Stimulated activated effector memory CD8-positive, alpha-beta T cell treated with anti-CD3 and anti-CD28 coated beads, Interleukin-12 subunit alpha, Interleukin-12 subunit beta, amount 100 ng/mL, for 72 hours (primary cell): Measurements from ENCODE around the gene PTPRF.
A peak's percentile ranks its signal among the peaks of the same experiment; 100 is the strongest.

Experiments
- ATAC-seq: fragments of 150-1000 bp; cut with Tn5 transposase; 2 replicates; pipeline ENCODE4 v1.10.0; 2021
- DNase-seq, 2 donors: peaks; one replicate each; pipeline ENCODE4 v3.0.0; 2021 to 2022; ENCODE audit warnings: low spot score in 2 of 2
- H3K27ac Mint-ChIP-seq: one replicate; pipeline ENCODE4 v1.8.0; 2022; ENCODE audit warnings: mild to moderate bottlenecking, mixed read lengths
- H3K36me3 Mint-ChIP-seq: one replicate; pipeline ENCODE4 v1.8.0; 2022; ENCODE audit warnings: mild to moderate bottlenecking, mixed read lengths
- H3K4me1 Mint-ChIP-seq: one replicate; pipeline ENCODE4 v1.8.0; 2022; ENCODE audit warnings: mixed read lengths
- H3K4me3 Mint-ChIP-seq: one replicate; pipeline ENCODE4 v1.8.0; 2022; ENCODE audit warnings: mild to moderate bottlenecking, mixed read lengths
- H3K9me3 Mint-ChIP-seq: one replicate; pipeline ENCODE4 v1.8.0; 2022; ENCODE audit warnings: mixed read lengths

PTPRF gene

DNA sequence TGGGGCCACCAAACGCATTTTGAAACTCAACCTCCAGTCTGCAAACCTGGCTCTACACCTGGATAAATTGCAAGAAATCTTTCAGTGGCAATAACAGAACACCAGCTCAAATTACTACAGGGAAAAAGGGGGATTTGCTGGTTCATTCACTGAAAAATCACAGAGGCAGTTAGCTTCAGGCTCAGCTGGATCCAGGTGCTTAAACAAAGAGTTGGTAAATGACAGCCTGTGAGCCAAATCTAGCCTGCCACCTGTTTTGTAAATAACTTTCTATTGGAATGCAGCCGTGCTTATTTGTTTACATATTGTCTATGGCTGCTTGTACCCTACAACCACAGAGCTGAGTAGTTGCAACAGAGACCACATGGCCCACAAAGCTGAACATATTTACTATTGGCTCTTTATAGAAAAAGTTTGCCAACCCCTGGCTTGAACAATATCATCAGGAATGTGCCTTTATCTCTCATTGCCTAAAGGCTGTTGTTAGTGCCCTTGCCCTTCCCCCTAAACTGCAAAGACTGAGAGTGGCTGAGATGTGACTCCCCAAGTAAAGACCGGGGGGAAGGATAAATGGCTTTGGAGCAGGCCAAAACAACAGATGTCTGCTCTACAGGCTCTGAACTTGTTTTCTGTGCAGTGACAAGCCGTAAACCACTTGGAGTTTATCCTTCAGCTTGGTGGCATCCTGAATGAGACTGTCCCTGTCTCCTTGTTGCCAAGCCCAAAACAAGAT lies 21.5 kb upstream of the PTPRF start:
- Mint-ChIP-seq H3K4me1 (peaks cover 20% of the 10 kb centered on the region), H3K27ac (peak overlapping the region; percentile 32), H3K9me3 (no peaks in the 10 kb centered on the region), H3K36me3 (no peaks in the 10 kb centered on the region), H3K4me3 (peak overlapping the region; percentile 32)
- DNase-seq: no peak
- no peak for ATAC-seq

DNA sequence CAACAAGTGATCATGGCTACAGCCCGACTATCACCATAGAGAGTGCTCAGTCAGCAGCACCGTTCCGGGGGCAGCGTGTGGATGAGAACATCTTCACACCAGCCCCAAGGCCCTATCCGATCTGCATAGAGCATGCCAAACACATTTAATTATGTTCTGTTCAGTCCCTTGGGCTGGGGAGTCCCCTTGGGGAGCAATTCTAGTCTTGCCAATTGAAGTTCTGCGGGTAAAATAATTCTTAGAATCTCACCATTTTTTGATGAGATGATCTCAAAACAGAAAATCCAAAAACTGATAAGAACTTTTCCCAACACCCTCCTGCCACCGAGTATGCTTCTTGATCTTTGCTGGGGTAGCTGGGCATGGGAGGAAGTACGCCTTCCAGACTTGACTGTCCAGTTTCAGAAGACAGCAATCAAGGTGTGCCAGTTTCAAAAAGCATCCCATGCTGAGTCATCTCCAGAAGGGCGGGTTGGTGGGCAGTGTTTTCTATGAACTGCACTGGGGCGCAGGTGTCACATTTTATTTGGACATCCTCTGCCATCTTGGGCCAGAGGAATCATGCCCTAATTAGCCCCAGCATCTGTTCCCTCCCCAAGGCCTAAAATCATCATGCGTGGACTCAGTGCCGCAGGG lies 20.8 kb upstream of the PTPRF start:
- Mint-ChIP-seq H3K4me3 (peak overlapping the region; percentile 32), H3K4me1 (peaks cover 20% of the 10 kb centered on the region), H3K36me3 (no peaks in the 10 kb centered on the region), H3K27ac (peak overlapping the region; percentile 32), H3K9me3 (no peaks in the 10 kb centered on the region)
- ATAC-seq (peak; percentile 86), DNase-seq (no peak)

DNA sequence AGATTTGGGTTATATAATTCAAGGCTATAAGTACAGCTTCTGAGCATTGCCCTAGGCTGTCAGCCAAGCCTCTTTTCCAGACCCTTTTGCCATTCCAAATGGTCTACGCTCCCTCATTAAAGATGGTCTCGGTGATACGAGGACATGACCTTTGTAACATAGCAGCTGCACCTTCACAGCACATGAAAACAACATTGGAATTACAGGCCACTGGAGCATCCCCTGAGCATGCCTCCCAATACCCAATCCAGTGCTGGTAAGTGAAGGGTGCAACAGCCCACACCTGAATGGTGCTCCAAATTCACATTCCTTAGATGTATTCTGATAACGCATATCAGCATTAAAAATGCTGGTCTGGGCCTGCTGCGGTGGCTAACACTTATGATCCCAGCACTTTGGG lies 20.1 kb upstream of the PTPRF start:
- no peak overlapping the region for H3K4me3 Mint-ChIP-seq
- no peaks in the 10 kb centered on the region for H3K9me3 Mint-ChIP-seq
- peaks cover 20% of the 10 kb centered on the region for H3K4me1 Mint-ChIP-seq
- no peak overlapping the region for H3K27ac Mint-ChIP-seq
- no peaks in the 10 kb centered on the region for H3K36me3 Mint-ChIP-seq
- ATAC-seq (no peak), DNase-seq (no peak)

DNA sequence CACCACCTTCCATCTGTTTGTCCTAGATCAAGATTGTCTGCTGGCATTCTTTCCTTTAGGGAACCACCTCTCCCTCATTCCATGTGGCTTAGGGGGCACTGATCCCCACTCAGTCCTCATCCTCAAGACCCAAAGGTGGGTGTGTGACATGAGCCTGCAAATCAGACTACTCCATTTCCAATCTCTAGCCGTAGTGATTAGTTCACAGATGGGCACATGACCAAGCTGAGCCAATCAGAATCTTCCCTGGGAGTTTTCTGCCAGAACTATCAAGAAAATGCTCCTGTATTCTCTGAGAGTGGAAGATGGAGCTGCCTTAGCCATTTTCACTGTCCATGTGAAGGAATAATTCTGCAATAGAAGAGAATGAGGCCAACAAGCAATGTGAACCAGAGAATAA lies 19.3 kb upstream of the PTPRF start:
- DNase-seq (no peak), ATAC-seq (no peak)
- no peaks in the 10 kb centered on the region for H3K9me3 Mint-ChIP-seq
- H3K4me1 Mint-ChIP-seq: peaks cover 20% of the 10 kb centered on the region
- no peak overlapping the region for H3K27ac Mint-ChIP-seq
- no peaks in the 10 kb centered on the region for H3K36me3 Mint-ChIP-seq
- no peak overlapping the region for H3K4me3 Mint-ChIP-seq

DNA sequence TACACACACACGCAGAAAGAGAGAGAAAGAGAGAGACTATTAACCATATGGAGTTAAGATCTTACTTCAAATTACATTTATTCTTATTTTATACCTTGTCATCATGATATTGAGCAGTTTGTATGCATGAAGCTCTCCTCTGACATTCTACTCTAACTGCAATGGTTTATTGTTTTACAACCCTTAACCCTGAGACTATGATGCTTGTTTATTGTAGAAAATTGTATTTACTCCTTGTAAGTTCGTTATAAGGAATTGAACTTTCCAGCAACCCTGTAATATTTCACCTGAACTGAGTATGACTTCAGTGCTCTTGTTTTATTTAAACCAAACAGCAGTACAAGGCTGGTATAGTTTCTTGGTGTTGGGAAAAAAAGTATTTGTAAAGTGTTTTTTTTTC lies 18.6 kb upstream of the PTPRF start:
- Mint-ChIP-seq H3K9me3 (no peaks in the 10 kb centered on the region), H3K36me3 (no peaks in the 10 kb centered on the region), H3K4me1 (peaks cover 20% of the 10 kb centered on the region), H3K27ac (no peak overlapping the region), H3K4me3 (no peak overlapping the region)
- no peak for DNase-seq
- no peak for ATAC-seq

DNA sequence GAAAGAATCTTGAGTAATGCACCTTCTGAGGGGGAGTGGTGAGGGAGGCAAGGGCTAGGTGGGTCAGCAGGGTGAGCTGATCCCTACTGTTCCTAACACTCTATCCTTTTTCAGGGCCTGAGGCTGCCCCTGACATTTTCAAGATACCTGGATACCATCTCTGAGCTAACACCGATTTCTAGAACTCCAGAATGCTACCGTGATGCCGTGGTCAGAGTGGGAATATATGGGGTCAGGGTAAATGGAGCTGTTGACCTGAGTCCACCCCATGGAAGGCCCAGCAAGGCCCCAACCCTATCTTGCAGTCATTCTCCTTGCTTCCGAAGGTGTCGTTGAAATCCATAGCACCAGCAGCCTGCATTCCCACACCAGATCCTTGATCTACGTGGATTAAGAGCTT lies 18.0 kb upstream of the PTPRF start:
- peaks cover 20% of the 10 kb centered on the region for H3K4me1 Mint-ChIP-seq
- ATAC-seq (no peak), DNase-seq (no peak)
- no peaks in the 10 kb centered on the region for H3K36me3 Mint-ChIP-seq
- no peak overlapping the region for H3K27ac Mint-ChIP-seq
- H3K4me3 Mint-ChIP-seq: no peak overlapping the region
- no peaks in the 10 kb centered on the region for H3K9me3 Mint-ChIP-seq

DNA sequence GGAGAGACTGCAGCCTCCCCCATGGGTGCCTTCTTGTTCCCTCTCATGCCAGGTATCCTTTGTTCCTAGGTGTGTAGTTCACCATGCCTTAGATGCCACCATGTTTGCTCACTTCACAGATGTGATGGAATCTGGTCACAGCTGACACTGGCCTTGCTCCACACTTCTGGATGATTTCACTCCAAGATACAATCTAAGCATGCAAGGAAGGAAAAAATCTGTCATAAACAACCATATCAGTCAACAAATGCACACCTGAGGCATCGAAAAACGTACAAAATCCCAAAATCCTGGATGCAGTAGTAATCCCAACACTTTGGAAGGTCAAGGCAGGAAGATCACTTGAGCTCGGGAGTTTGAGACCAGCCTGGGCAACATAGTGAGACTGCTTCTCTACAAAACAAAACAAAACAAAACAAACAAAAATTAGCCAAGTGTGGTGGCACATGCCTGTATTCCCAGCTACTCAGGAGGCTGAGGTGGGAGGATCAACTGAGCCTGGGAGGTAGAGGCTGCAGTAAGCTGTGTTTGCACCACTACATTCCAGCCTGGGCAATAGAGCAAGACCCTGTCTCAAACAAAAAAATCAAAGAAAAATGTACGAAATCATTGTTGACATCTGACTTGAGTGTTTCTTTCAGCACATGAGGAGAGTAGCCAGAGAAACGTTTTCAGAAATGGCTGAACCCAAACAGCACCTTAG lies 17.1 kb upstream of the PTPRF start:
- Mint-ChIP-seq H3K27ac (no peak overlapping the region), H3K4me1 (peaks cover 18% of the 10 kb centered on the region), H3K4me3 (no peak overlapping the region), H3K9me3 (no peaks in the 10 kb centered on the region), H3K36me3 (no peaks in the 10 kb centered on the region)
- no peak for ATAC-seq
- no peak for DNase-seq

DNA sequence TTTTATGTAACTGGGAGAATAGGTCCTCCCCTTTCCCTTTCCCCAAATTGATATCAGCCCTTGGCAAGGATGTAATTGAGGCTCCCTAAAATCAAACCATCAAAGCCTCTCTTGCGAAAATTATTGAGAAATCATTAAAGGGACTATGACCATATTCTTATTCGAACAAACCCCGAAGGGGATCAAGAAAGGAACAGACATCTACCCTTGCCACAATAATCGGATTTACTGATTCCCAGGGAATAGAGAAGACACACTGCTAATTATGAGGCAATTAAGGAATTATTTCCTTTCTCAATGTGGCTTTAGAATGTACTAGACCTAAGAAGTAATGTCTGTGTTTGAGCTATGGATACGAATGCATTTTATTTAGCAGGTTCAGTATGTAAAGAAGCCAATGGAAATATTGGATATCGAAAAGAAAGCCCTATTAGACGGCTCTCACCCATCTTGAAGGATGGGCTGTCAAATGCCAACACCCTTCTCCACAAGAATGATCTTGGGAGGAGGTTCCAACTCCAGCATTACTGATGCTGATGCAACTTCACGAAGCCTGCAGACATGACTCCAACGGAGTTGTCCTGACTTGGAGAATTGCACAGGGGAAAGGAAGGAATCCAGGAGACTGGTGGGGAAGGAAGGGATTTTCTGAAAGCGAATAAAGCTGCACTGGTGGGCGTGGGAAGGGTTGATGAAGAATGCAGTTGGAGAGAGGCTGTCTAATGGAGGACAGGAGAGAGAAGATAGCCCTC lies 11.6 kb upstream of the PTPRF start:
- no peak for DNase-seq
- ATAC-seq: no peak
- Mint-ChIP-seq H3K4me3 (no peak overlapping the region), H3K4me1 (no peaks in the 10 kb centered on the region), H3K9me3 (no peaks in the 10 kb centered on the region), H3K36me3 (no peaks in the 10 kb centered on the region), H3K27ac (no peak overlapping the region)

DNA sequence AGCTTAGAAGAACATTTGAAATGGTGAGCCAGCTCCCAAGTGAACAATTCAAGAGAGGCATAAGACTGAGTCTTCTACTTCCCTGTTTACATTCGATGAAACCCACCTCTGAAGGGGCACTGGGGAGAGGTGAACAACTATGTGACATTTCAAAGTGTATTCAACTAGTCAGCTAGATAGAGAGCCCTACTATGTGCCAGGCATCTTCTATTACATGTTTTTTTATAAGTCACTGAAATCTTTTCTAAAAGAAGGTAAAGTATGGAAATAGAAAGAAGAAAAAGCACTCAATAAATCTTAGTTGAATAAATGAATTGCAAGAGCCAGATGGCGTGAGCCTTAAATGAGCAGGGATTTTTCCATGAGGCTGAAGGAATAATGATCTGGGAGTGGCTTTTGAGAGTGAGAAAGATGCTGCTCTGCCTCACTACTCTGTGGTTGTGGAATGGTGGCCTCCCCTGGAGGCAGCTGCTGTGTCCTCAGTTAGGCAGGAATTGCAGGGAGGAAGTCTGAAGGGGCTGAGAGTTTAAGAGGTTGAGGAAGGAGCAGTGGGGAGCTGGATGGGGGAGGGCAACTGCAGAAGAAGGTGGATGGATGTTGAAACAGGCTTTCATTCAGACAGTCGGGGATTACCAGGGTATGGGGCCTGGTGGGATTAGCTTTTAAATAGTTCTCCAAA lies 10.4 kb upstream of the PTPRF start:
- DNase-seq: no peak
- no peaks in the 10 kb centered on the region for H3K9me3 Mint-ChIP-seq
- no peaks in the 10 kb centered on the region for H3K4me1 Mint-ChIP-seq
- no peak overlapping the region for H3K27ac Mint-ChIP-seq
- no peak for ATAC-seq
- no peak overlapping the region for H3K4me3 Mint-ChIP-seq
- no peaks in the 10 kb centered on the region for H3K36me3 Mint-ChIP-seq

DNA sequence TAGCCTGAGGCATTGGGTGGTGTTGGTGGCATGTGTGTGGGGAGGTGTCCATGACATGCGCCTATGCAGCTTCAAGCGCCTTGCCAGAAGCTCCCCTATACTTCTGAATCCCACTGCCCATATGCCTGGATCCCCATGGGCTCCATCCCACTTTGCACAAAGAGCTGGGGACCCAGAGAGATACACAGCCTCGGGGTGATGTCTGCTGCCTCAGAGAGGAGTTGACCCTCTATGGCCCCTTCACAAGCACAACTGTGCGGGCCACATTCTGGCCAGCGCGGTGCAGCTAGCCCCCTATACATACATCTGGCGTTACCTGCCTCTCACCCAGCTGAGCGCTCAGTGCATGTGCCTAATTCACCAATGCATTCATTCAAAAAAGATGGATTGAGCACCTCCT lies 9.6 kb upstream of the PTPRF start:
- DNase-seq (no peak), ATAC-seq (no peak)
- Mint-ChIP-seq H3K36me3 (no peaks in the 10 kb centered on the region), H3K9me3 (no peaks in the 10 kb centered on the region), H3K4me3 (no peak overlapping the region), H3K27ac (no peak overlapping the region), H3K4me1 (no peaks in the 10 kb centered on the region)

DNA sequence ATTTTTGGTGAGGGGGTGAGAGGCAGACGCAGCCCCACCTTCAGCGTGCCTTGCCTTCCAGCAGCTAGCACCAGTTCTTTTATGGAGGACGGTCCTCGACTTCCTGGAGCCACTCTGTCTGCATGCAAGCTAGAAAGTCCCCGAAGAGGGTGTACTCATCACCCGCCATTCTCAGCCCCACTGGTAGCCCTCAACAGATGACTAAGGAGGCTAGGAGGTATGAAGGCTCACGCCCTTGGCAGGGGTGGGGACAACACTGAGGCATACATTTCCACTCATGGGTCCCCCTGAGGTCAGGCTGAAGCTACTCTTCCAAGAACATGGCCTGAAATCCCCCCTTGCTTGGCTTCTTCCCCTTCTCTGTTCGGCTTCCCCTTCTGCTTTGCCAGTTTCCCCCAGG lies 8.9 kb upstream of the PTPRF start:
- no peak for DNase-seq
- peak; percentile 46 for ATAC-seq
- H3K27ac Mint-ChIP-seq: no peak overlapping the region
- no peak overlapping the region for H3K4me3 Mint-ChIP-seq
- no peaks in the 10 kb centered on the region for H3K9me3 Mint-ChIP-seq
- H3K36me3 Mint-ChIP-seq: no peaks in the 10 kb centered on the region
- H3K4me1 Mint-ChIP-seq: no peaks in the 10 kb centered on the region

DNA sequence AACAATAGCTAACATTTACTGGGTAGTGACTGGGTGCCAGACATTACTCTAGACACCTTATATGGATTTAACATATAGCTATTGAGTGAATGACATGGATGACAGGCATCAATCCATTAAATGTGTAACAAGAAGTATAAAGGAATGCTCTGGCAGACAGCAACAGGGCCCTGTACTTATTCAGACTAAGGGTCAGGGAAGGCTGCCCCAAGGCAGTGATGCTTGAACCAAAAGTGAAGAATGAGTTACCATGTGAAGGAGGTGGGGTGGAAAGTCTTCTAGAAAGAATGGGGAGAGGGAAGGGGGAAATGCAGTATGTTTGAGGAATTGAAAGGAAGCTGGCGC lies 8.3 kb upstream of the PTPRF start:
- H3K4me1 Mint-ChIP-seq: no peaks in the 10 kb centered on the region
- H3K4me3 Mint-ChIP-seq: no peak overlapping the region
- no peak overlapping the region for H3K27ac Mint-ChIP-seq
- H3K36me3 Mint-ChIP-seq: no peaks in the 10 kb centered on the region
- ATAC-seq (no peak), DNase-seq (no peak)
- no peaks in the 10 kb centered on the region for H3K9me3 Mint-ChIP-seq

DNA sequence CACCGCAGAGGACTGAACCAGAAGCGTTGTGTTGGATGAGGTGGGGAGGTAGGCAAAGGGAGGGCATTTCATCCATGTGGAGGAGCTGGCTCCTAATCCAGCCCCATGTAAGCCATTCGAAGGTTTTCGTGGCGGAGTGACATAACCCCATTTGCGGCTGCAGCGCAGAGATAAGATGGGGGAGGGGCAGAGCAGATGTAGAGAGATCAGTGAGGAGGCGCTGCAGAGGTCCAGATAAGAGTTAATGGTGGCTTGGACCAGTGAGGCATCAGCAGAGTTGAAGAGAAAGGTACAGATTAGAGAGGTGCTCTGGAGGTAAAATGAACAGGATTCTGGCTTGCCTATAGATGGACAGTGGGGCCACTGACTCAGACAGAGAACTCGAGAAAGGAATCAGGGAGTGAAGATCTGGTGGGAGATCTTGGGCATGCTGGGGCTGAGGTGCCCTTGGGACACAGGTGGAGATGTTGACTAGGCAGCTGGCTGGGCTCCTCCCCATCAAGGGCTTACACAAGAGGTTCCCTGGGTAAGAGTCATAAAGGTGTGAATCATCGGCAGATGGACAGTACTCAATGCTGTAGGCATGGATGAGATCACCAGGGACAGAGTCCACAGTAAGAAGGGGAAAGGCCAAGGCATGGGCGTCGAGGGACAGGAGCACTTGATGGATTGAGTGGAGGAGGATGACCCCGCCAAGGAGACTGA lies 7.8 kb upstream of the PTPRF start:
- Mint-ChIP-seq H3K4me3 (no peak overlapping the region), H3K4me1 (no peaks in the 10 kb centered on the region), H3K27ac (no peak overlapping the region), H3K36me3 (no peaks in the 10 kb centered on the region), H3K9me3 (no peaks in the 10 kb centered on the region)
- ATAC-seq (no peak), DNase-seq (no peak)

DNA sequence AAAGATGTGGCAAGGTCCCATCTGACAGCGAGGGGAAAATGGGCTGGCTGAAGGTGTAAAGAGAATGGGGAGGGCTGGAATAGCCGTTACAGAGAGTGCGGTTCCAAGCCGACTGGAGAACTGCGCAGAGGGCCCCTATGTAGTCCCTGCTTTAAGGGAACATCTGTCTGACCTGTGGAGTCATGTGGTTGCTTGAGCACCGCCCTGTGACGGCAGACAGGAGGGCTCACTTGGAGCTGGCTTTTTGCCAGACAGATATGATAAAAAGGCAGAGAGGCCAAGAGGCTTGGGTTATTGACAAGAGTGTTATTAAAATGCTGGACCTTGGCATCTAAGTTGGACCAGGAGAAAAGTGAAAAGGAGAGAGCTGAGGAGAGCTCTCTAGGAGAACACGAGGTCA lies 5.9 kb upstream of the PTPRF start:
- H3K4me1 Mint-ChIP-seq: peaks cover 7% of the 10 kb centered on the region
- no peak overlapping the region for H3K4me3 Mint-ChIP-seq
- no peaks in the 10 kb centered on the region for H3K9me3 Mint-ChIP-seq
- no peaks in the 10 kb centered on the region for H3K36me3 Mint-ChIP-seq
- no peak overlapping the region for H3K27ac Mint-ChIP-seq
- no peak for ATAC-seq
- no peak for DNase-seq

DNA sequence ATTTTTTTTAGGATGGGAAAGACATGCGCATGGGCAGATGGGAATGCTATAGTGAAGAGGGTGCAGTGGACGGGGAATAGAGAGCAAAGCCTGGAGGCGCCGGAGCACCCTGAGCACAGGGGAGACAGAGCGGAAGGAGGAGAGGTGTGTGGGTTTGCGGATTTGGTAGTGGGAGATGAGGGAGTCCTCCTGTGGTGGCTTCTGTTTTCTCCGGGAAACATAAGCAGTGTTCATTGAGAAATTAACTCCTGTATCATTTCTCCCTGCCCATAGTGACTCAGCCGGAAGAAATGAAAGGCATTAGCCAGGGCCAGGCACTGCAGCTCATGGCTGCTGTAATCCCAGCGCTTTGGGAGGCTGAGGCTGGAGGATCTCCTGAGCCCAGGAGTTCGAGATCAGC lies 4.7 kb upstream of the PTPRF start:
- ATAC-seq (no peak), DNase-seq (no peak)
- peaks cover 17% of the 10 kb centered on the region for H3K4me1 Mint-ChIP-seq
- H3K27ac Mint-ChIP-seq: no peak overlapping the region
- H3K36me3 Mint-ChIP-seq: no peaks in the 10 kb centered on the region
- H3K9me3 Mint-ChIP-seq: no peaks in the 10 kb centered on the region
- no peak overlapping the region for H3K4me3 Mint-ChIP-seq
